T47D (cell line): ENCODE measurements around the gene IL1RAPL2.
"Not testable (repeated sequence)": the region's sequence is repeated elsewhere in the genome, so short reads cannot be mapped to it uniquely, and the experiment has no call there.

Source experiments
- DNase-seq, 2 experiments: peaks; one replicate each; pipeline versions ENCODE4 v3.0.0 to v3.0.0-alpha.2; 2011 to 2012; ENCODE audit warnings: low read depth in 1 of 2, low spot score in 1 of 2
- JUND ChIP-seq: IDR thresholded peaks from 2 replicates; pipeline ENCODE4 v1.6.1; 2012; ENCODE audit warnings: low read depth
- in situ Hi-C: cut with HindIII; loops from 2 replicates; pipeline ENCODE4 v1.10.0; 2016; ENCODE audit warnings: low sequenced_read_pairs, low pct_unique_long_range_greater_than_20kb

The IL1RAPL2 gene

DNA sequence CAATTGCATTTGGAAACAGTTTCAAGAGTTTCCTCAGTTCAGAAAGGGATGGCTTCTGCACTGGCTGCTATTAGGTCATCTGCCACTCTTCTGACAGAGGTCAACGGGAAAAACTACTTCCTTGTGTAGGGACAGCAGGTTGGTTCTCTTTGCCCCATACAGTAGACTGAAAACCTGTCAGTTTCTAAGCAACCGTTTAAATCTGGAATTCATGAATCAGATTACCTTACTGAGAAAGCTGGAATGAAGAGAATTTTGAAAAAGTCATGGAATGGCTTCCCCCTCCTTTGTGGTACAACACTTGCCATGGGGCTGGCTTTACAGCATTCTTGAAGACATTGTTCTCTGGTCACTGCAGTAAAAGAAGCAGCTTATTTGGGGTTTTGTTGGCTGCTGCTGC, 240.3 kb downstream of the IL1RAPL2 start:
- TF ChIP-seq JUND, result no peak
- peak in 1 of 2 experiments; percentile 0 for DNase-seq
- in situ Hi-C loops, result no loop called here

DNA sequence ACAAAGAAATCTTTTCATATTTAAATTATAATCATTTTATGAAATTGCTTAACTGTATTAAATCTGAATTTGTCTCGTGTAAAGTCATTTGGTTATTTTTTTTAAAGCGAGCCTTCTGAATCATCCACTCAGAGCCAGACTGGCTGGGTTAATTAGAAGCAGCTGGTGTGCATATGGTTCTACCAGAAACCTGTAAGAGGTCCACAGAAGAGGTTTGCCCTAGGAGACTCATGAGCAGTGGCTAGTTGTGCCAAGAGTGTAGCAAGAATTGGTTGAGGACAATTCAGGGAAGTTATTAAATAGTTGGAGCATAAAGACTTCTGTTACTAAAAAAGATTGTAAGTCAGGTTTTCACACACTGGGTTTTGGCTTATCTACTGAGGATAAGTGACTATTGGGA, 267.4 kb downstream of the IL1RAPL2 start:
- no peak for TF ChIP-seq JUND
- in situ Hi-C loops, result no loop called here
- no peak for DNase-seq

DNA sequence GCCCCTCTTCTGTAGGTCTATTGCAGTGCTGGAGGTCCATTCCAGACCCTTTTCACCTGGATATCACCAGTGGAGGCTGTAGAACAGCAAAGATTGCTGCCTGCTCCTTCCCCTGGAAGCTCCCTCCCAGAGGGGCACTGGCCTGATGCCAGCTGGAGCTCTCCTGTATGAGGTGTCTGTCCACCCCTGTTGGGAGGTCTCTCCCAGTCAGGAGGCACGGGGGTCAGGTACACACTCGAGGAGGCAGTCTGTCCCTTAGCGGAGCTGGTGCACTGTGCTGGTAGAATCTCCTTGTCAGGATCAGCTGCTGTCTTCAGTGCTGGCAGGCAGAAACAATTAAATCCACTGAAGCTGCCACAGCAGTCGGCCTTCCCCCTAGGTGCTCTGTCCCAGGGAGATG, 276.6 kb downstream of the IL1RAPL2 start:
- no peak for TF ChIP-seq JUND
- DNase-seq, result no peak
- in situ Hi-C loops, result no loop called here

DNA sequence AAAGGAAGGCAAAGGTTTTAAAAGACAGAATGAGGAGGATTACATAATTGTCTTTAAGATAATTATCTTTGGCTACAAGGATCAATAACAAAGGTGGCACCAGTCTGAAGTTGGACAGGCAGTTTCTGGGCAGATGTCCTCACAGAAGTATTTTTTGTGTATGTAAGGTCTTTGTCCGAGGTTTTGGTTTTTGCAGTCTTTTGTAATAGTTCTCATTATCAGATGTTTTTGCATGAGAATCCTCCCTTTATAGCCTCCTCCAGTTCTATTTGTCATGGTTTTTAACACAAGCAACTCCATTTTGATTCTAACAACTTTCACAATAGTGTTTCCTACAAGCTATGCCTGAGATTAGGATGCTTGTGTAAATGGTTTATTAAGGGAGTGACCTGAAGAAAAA, 286.2 kb downstream of the IL1RAPL2 start:
- in situ Hi-C loops, result no loop called here
- TF ChIP-seq JUND, result no peak
- no peak for DNase-seq

DNA sequence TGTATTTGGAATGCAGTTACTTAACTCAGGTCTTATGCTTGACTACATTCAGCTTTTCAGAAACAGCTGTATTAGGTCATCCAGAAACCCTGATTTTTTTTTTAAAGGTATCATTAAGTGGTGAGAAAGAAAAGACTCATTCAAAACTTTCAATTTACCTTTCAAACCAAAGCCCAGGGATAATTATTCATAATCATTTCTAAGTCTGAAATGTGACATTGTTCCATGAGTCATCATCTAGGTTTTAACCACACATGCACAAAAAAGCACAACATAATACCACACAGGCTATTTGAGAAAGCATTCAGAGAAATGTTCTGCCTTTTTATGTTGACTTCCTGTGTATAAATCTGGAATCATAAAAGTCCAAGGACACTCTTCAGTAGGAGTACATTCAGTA, 288.2 kb downstream of the IL1RAPL2 start:
- DNase-seq, result no peak
- no peak for TF ChIP-seq JUND
- in situ Hi-C loops, result no loop called here

DNA sequence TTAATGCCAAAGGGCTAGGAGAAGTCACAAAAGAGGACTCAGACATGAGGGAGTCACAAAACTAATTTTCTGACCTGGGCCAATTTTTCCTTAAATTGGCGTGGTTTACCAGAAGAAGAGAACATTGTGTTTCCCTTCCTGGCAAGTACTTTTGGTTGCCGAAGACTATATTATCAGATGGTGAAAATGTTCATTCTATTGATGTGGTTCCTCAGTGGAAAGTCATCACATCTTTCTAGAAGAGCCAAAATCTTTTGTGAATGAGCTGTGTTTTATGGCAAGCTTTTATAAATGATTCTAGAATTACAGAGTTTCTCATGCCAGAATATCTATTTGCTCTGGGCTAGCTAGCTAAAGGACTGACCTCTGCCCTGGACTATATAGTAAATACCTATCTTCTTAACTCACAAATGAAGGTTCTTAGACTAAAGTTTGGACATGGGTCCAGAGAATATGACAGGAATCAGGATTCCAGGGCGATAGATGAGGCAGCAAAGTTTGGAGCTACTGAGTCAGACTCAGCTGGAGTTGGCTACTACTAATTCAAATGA, 288.9 kb downstream of the IL1RAPL2 start:
- in situ Hi-C loops, result no loop called here
- TF ChIP-seq JUND, result no peak
- DNase-seq, result no peak

DNA sequence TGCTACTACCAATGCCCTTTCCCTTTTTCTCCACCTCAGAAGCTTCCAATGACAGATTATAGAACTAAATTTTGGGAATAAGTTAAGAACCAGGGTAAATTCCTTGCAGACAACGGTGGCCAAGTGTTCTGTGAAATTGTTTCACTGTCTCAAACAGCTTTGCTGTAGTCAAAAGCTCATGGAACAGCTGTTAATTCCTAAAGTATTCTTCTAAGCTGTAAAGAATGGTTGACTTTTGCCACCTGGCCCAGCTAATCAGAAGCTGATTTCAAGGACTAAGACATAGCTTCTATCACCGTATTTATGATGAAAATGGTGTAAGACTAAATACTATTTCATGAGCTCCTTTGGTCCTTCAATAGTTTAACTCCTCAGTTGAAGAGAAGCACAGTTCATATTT, 297.5 kb downstream of the IL1RAPL2 start:
- in situ Hi-C loops, result no loop called here
- no peak for TF ChIP-seq JUND
- DNase-seq, result no peak

DNA sequence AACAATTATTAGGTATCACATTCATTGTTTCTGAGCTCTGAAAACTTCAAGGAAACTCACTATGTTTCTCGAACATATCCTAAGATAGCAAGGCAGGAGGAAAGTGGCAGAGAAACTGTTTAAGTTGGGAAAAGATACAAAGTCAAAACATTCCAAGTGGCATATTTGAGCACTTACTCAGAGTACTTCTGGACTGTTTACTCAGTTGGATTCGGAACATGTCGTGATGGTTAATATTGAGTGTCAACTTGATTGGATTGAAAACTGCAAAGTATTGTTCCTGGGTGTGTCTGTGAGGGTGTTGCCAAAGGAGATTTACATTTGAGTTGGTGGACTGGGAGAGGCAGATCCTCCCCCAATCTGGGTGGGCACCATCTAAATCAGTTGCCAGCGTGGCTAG, 298.3 kb downstream of the IL1RAPL2 start:
- in situ Hi-C loops, result no loop called here
- no peak for TF ChIP-seq JUND
- DNase-seq, result no peak

DNA sequence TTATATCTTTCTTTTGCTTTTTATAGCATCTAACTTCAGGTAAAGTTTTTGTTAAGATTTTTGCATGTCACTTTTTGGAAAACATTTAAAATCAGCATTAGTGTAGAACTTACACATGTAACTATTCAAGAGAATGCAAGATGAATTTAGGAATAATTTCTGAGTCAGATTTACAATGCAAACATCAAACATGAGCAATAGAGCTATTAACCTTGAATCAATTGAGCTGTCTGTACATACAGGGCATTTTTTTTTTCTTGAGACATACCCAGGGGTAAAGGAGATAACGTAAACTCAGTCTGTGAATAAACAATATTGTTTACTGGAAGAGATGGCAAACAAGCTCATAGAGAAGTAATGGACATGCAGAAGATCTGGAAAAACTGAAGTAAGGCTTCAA, 311.5 kb downstream of the IL1RAPL2 start:
- in situ Hi-C loops, result no loop called here
- TF ChIP-seq JUND, result no peak
- no peak for DNase-seq

DNA sequence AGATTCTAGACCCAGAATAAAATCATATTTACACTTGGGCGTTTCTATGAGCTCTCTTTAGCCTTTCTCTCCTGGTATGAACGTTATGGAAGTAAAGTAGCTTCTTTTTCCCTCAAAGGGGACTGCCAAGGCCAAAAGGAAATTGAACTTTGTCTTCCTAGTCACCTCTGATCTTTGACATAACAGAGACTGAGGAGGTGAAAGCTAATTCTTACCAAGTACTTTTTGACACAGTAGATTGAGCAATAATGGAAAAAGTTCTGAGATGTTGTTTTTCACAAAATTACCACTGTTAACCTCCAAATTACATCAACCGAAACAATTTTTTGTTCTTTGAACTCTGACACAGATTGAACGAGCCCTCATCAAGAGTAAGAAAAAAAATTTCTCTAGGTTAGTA, 336.1 kb downstream of the IL1RAPL2 start:
- DNase-seq, result no peak
- in situ Hi-C loops, result no loop called here
- TF ChIP-seq JUND, result no peak

DNA sequence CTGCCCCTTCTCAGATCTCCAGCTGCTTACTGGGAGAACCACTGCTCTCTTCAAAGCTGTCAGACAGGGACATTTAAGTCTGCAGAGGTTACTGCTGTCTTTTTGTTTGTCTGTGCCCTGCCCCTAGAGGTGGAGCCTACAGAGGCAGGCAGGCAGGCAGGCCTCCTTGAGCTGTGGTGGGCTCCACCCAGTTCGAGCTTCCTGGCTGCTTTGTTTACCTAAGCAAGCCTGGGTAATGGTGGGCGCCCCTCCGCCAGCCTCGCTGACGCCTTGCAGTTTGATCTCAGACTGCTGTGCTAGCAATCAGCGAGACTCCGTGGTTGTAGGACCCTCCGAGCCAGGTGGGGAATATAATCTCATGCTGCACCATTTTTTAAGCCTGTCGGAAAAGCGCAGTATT, 343.7 kb downstream of the IL1RAPL2 start:
- DNase-seq, in situ Hi-C loops: not testable (repeated sequence)

DNA sequence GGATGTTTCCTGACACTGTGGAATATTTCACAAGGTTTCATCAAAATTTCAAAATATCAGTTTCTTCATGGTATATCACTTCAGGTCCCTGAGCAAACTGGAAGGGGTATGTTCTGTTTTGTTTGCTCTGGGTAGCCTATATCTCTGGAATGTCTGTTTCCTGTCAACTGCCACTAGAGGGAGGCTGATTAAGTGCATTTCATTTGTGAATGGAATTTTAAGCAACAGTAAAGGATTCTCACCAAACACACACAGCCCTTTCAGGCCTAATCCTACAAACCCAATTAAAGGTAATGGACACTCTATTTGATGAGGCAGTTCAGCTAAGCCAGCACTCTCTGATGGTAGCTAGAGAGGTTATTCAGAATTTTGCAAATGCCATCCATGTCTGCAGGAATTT, 347.3 kb downstream of the IL1RAPL2 start:
- in situ Hi-C loops, result no loop called here

DNA sequence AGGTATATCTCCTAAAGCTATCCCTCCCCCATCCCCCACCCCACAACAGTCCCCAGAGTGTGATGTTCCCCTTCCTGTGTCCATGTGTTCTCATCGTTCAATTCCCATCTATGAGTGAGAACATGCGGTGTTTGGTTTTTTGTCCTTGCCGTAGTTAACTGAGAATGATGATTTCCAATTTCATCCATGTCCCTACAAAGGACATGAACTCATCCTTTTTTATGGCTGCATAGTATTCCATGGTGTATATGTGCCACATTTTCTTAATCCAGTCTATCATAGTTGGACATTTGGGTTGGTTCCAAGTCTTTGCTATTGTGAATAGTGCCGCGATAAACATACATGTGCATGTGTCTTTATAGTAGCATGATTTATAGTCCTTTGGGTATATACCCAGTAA, 348.7 kb downstream of the IL1RAPL2 start:
- DNase-seq, in situ Hi-C loops: not testable (repeated sequence)

More for the DNA sequence above, 347.3 kb downstream of the IL1RAPL2 start:
- DNase-seq, result peak in 1 of 2 experiments; percentile 2
- no peak for TF ChIP-seq JUND

DNA sequence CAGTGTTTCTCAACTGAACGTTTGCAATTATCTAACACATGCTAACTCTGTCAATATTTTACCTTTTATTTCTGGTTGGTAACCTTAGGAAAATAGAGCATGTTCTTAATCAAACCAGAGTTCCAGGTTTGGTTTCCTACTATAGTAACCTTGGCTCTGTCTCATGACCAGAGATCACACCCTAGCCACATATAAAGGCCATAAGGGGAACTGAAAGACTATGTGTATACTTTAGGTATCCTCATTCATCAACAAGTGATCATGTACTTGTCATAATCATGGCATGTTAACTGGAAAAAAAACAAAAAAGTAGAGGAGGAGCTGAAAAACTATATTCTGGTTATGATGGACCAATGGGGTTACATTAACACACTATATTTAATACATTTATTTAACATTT, 352.1 kb downstream of the IL1RAPL2 start:
- in situ Hi-C loops, result no loop called here
- TF ChIP-seq JUND, result no peak
- DNase-seq, result no peak
